Measurements from ENCODE around the gene TDO2. TPM values are rescaled to one million over a fixed set of nuclear protein-coding genes. Genes with fewer than 3 reads are reported as not detected.

Gene TDO2
- total RNA-seq, 3 donors from 2014 or later: not detected

DNA sequence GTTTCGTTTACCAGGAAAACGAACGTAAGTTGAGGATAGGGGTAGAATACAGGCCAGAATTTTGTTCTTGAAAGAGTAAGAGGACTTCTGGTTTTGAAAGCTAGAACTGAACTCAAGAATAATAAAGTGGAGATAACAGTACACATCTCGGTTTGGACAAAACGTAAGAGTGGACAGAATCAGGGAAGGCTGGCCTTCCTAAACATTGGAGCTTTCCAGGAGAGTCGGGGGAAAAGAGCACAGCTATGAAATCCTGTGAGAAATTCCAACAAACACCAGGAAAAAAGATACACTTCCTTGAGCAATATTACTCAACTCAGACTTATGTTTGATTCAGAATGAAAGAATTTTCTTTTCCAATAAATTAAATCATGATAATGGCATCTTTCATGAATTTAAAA, 49.0 kb downstream of the TDO2 start:
- H3K27ac ChIP-seq: peak overlapping the region; percentile 82 to 99
- H3K9me3 ChIP-seq: no peaks in the 10 kb centered on the region
- TF ChIP-seq POLR2A (IDR thresholded peaks at IDR 0.05) (no peak), CTCF (IDR thresholded peaks at IDR 0.05) (no peak), POLR2AphosphoS5 (IDR thresholded peaks at IDR 0.05) (no peak)
- H3K4me1 ChIP-seq: no peaks in the 10 kb centered on the region
- DNase-seq (ENCODE audit: low spot score in 2 of 2): no peak
- no peaks in the 10 kb centered on the region for H3K36me3 ChIP-seq
- H3K27me3 ChIP-seq: no peaks in the 10 kb centered on the region
- intact Hi-C loops (cut with DNase I; ENCODE audit: low total_unique reads): loop anchor here (10.0 kb wide), 1 partner anchor 138 kb away; no protein-coding TSS in a partner anchor
- H3K4me3 ChIP-seq: peak overlapping the region; percentile 45 to 76 (median 76)

DNA sequence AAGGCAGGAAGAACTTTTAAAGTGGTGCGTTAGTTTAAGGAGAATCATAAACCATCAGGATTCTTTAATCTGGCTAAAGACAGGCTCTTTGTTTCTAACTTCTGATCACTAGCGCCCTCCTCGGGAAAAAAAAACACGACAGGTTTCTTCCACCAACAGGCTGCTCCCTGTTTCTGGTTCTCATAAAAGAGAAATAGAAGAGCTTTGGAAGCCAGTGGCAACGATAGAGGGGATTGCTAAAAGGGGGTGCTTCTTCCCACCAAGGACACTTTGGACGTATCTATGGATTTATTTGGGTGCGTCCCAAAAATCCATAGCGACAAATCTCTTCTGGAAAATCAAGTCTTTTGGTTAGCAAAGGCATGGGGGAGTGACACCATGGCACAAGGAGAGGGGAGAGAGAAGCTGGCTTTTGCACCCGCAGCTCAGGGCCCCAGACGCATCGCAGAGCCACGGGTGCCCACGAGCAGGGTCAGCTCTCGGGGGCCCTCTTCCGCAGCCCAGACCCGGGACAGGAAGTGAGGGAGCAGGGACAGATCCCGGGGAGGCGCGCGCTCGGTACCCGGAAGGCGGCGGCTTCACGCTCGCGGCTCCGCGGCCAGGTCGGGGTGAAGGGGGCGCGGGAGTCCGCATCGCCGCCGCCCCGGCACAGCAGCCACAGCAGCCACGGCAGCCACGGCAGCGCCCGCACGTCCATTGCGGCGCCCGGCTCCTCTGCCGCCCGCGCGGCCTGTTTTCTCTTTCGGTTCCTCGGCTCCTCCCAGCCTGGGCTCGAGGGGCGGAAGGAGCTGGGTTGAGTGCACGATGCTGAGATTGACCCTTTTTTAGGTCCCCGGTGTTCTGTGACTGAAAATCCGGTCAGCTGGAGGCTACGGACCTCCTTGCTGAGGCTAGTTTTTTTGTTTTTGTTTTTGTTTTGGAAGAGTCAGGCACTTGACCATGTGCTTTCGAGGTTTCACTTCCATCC, 49.9 kb downstream of the TDO2 start, which contains the start of gene CTSO:
CTSO (minus strand) TSS at position 716 of the 967 bp plus-strand sequence; CDS start at position 697, 19 bp downstream.
- intact Hi-C loops (cut with DNase I; ENCODE audit: low total_unique reads): loop anchor here (10.0 kb wide), 1 partner anchor 139 kb away; no protein-coding TSS in a partner anchor
- TF ChIP-seq POLR2A (IDR thresholded peaks at IDR 0.05) (no peak), CTCF (IDR thresholded peaks at IDR 0.05) (peak; percentile 57 to 64 (median 60)), POLR2AphosphoS5 (IDR thresholded peaks at IDR 0.05) (peak; percentile 27 to 43 (median 36))
- Histone ChIP-seq H3K4me3 (peak within 1 kb of the TSS; percentile 76 to 79 (median 76)), H3K27me3 (no peaks in the 10 kb centered on the region), H3K36me3 (no peaks in the 10 kb centered on the region), H3K9me3 (no peaks in the 10 kb centered on the region), H3K27ac (peak within 1 kb of the TSS; percentile 98 to 99), H3K4me1 (no peaks in the 10 kb centered on the region)
- DNase-seq (ENCODE audit: low spot score in 2 of 2): peak; percentile 55 to 65

GRCh38 chr4:155954118-155954685, 50.7 kb downstream of the TDO2 start:
- H3K36me3 ChIP-seq: no peaks in the 10 kb centered on the region
- intact Hi-C loops (cut with DNase I; ENCODE audit: low total_unique reads): loop anchor here (10.0 kb wide), 1 partner anchor 139 kb away; no protein-coding TSS in a partner anchor
- TF ChIP-seq POLR2AphosphoS5 (IDR thresholded peaks at IDR 0.05): no peak
- TF ChIP-seq POLR2A (IDR thresholded peaks at IDR 0.05): no peak
- TF ChIP-seq CTCF (IDR thresholded peaks at IDR 0.05): no peak
- no peak for DNase-seq (ENCODE audit: low spot score in 2 of 2)
- no peaks in the 10 kb centered on the region for H3K27me3 ChIP-seq
- peak overlapping the region; percentile 76 to 79 (median 76) for H3K4me3 ChIP-seq
- H3K27ac ChIP-seq: peak overlapping the region; percentile 98 to 99
- H3K9me3 ChIP-seq: no peaks in the 10 kb centered on the region
- no peaks in the 10 kb centered on the region for H3K4me1 ChIP-seq

DNA sequence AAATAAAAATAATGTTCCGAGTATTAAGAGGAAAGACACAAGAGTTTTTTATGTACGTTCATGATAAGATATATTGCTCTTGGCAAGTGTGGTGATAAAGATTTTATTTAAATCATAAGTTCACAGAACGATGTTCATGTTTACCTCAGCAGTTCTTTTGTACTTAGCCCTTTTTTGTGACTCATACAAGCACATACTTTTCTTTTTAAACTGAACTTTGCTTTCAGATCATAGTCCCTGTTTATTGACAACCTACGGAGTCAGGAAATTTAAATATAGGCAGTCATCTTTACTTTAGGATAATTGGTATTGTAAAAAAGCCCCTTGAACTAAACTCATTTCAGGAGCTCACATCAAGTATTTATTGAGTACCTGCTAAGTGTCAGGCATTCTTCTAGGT, 51.4 kb downstream of the TDO2 start:
- intact Hi-C loops (cut with DNase I; ENCODE audit: low total_unique reads): loop anchor here (10.0 kb wide), 1 partner anchor 140 kb away; no protein-coding TSS in a partner anchor
- no peaks in the 10 kb centered on the region for H3K36me3 ChIP-seq
- no peak for DNase-seq (ENCODE audit: low spot score in 2 of 2)
- no peaks in the 10 kb centered on the region for H3K27me3 ChIP-seq
- no peaks in the 10 kb centered on the region for H3K9me3 ChIP-seq
- no peak overlapping the region for H3K27ac ChIP-seq
- no peak overlapping the region for H3K4me3 ChIP-seq
- H3K4me1 ChIP-seq: no peaks in the 10 kb centered on the region
- no peak for TF ChIP-seq POLR2AphosphoS5 (IDR thresholded peaks at IDR 0.05)
- no peak for TF ChIP-seq CTCF (IDR thresholded peaks at IDR 0.05)
- no peak for TF ChIP-seq POLR2A (IDR thresholded peaks at IDR 0.05)

Data from breast epithelium (tissue), 4 donors.